IPS-18c (cell line): ENCODE data around the gene ACTR6.
"Not testable (repeated sequence)": the region's sequence is repeated elsewhere in the genome, so short reads cannot be mapped to it uniquely, and the experiment has no call there.

Source experiments
- H3K4me3 ChIP-seq: 2 replicates; pipeline ENCODE4 v1.7.0; 2013; ENCODE audit warnings: low read depth, mild to moderate bottlenecking, low read length, moderate library complexity; ENCODE audit not compliant: insufficient read depth
- H3K9me3 ChIP-seq: one replicate; pipeline ENCODE4 v1.6.1; 2013; ENCODE audit warnings: mild to moderate bottlenecking, low read length, moderate library complexity; ENCODE audit not compliant: control insufficient read depth, insufficient read depth

The ACTR6 gene

GRCh38 chr12:100173111-100173510 lies 27.5 kb upstream of the ACTR6 start:
- H3K9me3 ChIP-seq: no peaks in the 10 kb centered on the region

DNA sequence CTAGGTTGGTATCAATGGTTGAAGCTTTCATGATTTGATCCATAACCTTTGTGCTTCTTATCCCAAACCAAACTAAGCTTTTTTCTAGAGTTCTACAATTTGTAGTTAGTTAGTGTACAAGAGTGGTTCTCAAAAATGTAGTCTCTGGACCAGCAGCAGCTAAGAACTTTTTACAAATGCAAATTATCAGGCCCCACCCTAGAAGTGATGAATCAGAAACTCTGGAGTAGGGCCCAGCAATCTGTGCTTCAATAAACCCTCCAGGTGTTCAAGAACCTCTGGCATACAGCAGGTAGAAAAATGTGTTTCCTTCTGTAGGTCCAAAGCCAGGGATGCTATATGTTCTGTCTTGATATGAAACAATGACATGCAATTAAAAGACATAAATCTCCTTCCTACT lies 26.1 kb upstream of the ACTR6 start:
- no peak overlapping the region for H3K4me3 ChIP-seq
- H3K9me3 ChIP-seq: no peaks in the 10 kb centered on the region

More at GRCh38 chr12:100173111-100173510, 27.5 kb upstream of the ACTR6 start:
- no peak overlapping the region for H3K4me3 ChIP-seq

DNA sequence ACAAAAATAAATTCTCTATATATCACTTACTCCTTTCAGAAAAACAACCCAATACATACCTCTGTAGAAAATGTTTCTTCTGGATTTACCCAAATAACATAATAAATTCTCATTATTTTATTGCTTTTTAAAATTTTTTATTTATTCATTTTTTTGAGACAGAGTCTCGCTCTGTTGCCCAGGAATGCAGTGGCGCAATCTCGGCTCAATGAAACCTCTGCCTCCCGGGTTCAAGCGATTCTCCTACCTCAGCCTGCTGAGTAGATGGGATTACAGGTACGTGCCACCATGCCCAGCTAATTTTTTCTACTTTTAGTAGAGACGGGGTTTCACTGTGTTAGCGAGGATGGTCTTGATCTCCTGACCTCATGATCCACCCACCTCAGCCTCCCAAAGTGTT lies 24.1 kb upstream of the ACTR6 start:
- H3K4me3 ChIP-seq, H3K9me3 ChIP-seq: not testable (repeated sequence)

GRCh38 chr12:100179252-100179651 lies 21.4 kb upstream of the ACTR6 start:
- no peak overlapping the region for H3K4me3 ChIP-seq
- no peaks in the 10 kb centered on the region for H3K9me3 ChIP-seq

GRCh38 chr12:100184549-100185145 lies 16.0 kb upstream of the ACTR6 start:
- no peak overlapping the region for H3K4me3 ChIP-seq
- no peaks in the 10 kb centered on the region for H3K9me3 ChIP-seq

DNA sequence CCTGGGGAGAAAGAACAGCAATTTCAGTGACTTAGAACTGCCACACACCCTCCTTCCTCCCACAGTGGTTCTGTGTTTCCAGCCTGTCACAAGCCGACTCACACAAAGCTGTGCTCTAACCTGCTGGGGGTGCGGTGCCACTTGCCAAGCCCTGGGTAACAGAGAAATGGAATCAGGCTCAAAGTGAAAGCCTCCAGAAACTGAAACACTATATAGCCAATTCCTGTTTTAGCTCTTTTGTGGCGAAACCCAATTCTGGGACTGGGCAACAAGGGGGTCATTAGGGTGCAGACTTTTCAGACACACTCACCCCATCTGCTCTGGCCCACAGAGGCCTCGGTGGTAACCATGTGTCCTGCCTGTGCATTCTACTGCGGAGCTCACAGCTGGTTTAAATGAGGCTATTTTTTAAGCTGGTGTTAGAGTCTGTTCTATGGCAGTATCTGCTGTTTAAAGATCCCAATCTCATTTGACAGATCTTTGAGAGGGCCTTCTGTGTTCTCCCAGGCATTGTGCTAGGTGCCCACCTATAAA lies 15.2 kb upstream of the ACTR6 start:
- no peak overlapping the region for H3K4me3 ChIP-seq
- no peaks in the 10 kb centered on the region for H3K9me3 ChIP-seq

- H3K9me3 ChIP-seq: no peaks in the 10 kb centered on the region
- no peak overlapping the region for H3K4me3 ChIP-seq
These were observed 14.5 kb upstream of the ACTR6 start for GRCh38 chr12:100186071-100186470.

DNA sequence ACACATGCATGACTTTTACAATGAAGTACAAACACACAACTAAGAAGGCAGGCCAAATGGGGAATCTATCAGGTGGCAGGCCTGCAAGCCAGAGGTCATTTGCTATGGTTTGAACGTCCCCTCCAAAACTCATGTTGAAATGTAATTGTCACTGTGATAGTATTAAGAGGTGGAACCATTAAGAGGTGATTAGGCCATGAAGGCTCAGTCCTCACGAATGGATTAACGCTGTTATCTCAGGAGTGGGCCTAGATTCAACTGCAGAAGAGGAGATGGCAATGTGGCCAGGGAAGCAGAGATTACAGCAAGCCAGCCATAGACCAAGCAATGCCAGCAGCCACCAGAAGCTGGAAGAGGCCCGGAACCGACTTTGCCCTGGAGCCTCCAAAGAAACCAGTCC lies 13.5 kb upstream of the ACTR6 start:
- H3K9me3 ChIP-seq: no peaks in the 10 kb centered on the region
- no peak overlapping the region for H3K4me3 ChIP-seq

DNA sequence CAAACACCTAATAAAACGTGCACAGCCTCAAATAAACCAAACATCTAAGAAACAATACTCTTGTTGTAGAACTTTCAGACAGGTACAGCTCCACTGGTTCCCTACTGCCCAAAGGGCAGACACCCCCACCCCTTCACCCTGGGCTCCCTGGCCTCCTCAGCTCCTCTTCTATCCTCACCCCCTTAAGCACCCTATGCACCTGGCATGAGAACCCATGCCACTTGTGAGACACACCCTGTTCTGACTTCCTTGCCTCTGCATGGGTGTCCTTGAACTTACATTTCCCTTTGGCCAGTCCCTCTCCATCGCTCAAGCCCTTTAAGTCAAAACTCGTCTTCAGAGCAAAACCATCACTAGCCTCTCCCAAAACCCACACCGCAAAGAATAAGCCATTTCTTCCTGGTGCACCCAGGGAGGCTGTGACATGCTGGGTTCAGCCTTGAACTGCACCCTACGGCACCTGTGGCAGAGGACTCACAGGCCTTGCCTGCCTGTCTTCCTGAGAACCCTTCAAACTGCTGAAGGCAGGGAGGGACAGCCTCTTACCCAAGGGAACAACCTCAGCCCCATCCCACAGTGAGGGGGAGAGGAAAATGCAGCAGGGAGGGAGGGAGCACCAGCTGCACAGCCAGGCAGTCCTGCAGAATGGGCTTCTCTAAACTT lies 12.6 kb upstream of the ACTR6 start:
- H3K4me3 ChIP-seq: no peak overlapping the region
- H3K9me3 ChIP-seq: no peaks in the 10 kb centered on the region

DNA sequence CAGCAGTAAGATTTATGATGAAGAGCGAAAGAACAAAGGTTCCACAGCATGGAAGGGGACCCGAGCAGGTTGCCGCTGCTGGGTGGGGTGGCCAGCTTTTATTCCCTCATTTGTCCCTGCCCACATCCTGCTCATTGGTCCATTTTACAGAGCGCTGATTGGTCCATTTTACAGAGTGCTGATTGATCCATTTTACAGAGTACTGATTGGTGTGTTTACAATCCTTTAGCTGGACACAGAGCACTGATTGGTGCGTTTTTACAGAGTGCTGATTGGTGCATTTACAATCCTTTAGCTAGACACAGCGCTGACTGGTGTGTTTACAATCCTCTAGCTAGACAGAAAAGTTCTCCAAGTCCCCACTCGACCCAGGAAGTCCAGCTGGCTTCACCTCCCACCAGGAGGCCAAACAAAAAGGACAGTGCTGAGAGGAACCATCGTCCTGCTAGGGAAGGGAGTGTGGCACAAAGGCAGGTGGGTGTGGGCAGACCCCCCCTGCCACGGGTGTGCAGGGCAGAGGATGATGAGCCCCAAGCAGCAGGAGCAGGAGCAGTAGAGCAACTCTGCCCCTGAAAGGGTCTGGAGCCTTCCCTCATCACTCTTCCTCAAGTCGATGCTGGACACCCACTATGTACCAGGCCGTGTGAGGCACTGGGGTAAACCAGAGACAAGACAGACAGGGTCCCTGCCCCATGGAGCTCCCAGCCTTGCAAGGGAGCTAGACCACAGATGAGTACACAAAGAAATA lies 11.6 kb upstream of the ACTR6 start:
- H3K4me3 ChIP-seq, H3K9me3 ChIP-seq: not testable (repeated sequence)

GRCh38 chr12:100189636-100190394 lies 10.8 kb upstream of the ACTR6 start:
- peaks cover 2% of the 10 kb centered on the region for H3K9me3 ChIP-seq
- no peak overlapping the region for H3K4me3 ChIP-seq

DNA sequence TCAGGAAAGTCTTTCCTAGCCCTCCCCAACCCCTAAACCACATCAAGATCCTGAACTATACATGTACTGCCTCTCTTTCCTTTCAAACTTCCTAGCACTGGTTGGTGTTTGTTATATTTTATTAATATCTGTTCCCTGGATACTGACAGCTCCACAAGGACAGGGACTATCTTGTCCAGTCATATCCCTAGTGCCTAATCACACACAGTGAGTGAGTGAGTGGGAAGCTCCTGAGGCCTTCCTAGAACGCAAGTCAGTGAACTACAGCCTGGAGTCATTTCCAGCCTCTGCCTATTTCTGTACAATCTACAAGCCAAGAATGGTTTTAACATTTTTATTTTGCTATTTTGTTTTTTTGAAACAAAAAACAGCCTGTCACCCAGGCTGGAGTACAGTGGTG lies 7.5 kb upstream of the ACTR6 start:
- peaks cover 2% of the 10 kb centered on the region for H3K9me3 ChIP-seq
- no peak overlapping the region for H3K4me3 ChIP-seq

- H3K4me3 ChIP-seq: no peak overlapping the region
- peaks cover 2% of the 10 kb centered on the region for H3K9me3 ChIP-seq
These were observed 3.1 kb upstream of the ACTR6 start for GRCh38 chr12:100197486-100197885.

- Histone ChIP-seq H3K4me3 (peak overlapping the region; percentile 72), H3K9me3 (no peaks in the 10 kb centered on the region)
These were observed 1.6 kb upstream of the ACTR6 start for GRCh38 chr12:100199023-100199346.

- no peaks in the 10 kb centered on the region for H3K9me3 ChIP-seq
- peak overlapping the region; percentile 72 for H3K4me3 ChIP-seq
These were observed 1.1 kb upstream of the ACTR6 start for GRCh38 chr12:100199347-100200149.

DNA sequence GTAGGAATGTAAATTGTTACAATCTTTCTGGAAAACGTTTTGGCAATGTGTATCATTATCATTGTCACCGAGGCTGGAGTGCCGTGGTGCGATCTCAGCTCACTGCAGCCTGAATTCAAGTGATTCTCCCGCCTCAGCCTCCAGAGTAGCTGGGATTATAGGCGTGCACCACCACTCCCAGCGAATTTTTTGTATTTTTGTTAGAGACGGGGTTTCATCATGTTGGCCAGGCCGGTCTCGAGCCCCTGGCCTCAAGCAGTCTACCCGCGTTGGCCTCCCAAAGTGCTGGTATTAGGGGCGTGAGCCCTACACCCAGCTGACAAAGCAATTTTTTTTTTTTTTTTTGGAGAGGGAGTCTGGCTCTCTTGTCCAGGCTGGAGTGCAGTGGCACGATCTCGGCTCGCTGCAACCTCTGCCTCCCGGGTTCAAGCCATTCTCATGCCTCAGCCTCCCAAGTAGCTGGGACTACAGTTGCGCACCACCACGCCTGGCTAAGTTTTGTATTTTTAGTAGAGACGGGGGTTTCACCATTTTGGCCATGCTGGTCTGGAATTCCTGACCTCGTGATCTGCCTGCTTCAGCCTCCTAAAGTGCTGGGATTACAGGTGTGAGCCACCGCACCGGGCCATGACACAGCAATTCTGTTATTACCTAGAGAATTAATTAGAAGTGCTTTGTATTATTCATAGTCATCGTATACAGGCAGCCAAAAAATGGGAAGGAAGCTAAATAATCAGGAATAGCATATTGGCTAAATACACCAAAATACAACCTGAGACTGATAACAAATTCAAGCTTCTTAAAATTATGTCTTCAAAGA lies 1.2 kb downstream of the ACTR6 start:
- Histone ChIP-seq H3K9me3 (no peaks in the 10 kb centered on the region), H3K4me3 (no peak overlapping the region; the same call in 1 of the 2 replicates)
